Measurements from ENCODE around the gene H2BK1.

Gene H2BK1

GRCh38 chr7:151252561-151252835 lies 42.2 kb upstream of the H2BK1 start:
- TF ChIP-seq, protein P1, sequence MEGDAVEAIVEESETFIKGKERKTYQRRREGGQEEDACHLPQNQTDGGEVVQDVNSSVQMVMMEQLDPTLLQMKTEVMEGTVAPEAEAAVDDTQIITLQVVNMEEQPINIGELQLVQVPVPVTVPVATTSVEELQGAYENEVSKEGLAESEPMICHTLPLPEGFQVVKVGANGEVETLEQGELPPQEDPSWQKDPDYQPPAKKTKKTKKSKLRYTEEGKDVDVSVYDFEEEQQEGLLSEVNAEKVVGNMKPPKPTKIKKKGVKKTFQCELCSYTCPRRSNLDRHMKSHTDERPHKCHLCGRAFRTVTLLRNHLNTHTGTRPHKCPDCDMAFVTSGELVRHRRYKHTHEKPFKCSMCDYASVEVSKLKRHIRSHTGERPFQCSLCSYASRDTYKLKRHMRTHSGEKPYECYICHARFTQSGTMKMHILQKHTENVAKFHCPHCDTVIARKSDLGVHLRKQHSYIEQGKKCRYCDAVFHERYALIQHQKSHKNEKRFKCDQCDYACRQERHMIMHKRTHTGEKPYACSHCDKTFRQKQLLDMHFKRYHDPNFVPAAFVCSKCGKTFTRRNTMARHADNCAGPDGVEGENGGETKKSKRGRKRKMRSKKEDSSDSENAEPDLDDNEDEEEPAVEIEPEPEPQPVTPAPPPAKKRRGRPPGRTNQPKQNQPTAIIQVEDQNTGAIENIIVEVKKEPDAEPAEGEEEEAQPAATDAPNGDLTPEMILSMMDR (IDR thresholded peaks at IDR 0.05; ENCODE audit: extremely low read depth, missing control alignments): no peak
- DNase-seq (ENCODE audit: low spot score): no peak

DNA sequence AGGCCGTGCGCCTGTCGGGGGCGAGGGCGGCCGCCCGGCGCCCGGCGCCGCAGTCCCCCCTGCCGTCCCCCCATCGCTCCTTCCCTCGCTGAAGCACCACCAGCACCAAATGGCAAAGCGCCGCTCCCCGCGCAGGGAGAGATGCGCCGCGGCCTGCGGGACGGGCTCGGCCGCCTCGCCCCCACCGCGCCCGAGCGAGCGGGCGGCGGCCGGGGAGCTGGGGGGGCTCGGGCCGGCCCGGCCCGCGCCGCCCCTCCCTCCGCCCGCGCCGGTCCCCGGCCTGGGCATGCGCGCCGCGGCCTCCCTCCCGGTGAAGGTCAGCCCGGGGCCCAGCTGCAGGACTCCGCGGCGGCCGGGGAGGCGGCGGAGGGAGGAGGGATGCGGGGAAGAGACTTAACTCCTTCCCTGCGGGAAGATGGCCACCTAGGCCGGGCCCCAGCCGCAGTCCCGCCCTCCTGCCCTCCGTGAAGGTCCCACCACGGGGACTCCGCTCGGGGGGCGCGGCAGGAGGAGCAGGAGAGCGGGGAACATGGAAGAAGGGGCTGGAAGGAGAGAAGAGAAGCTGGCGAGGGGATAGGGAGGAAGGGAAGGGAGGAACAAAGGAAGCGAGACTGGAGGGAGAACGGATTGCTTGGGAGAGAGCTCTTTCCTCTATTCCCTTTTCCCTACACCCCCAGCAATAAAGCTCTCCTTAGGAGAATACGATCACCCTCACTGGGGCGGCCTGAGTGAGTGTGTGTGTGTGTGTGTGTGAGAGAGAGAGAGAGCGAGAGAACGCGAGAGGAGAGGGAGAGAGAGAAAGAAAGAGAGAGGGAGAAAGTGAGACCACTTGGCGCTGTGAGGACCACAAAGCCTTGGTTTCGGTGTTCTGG lies 41.6 kb upstream of the H2BK1 start:
- DNase-seq (ENCODE audit: low spot score): peak; percentile 62
- TF ChIP-seq, protein P1 (IDR thresholded peaks at IDR 0.05; ENCODE audit: extremely low read depth, missing control alignments): no peak

DNA sequence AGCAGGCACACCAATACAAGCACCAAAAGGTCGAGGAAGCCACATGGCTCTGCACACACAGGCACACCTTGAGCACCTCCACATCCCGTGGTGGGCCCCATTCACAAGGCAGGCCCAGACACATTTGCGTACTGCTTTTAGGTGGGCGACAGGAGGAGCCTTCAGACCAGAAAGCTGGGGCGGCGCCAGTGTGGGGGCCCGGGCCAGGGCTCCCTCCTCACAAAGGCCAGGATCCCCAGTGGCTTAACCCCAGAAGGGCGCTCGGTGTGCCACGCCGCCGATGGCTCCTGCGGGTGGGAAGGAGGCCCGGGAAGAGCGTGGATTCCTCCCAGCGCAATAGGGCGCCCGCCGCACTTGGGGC lies 41.0 kb upstream of the H2BK1 start:
- TF ChIP-seq, protein P1 (IDR thresholded peaks at IDR 0.05; ENCODE audit: extremely low read depth, missing control alignments): no peak
- DNase-seq (ENCODE audit: low spot score): peak; percentile 49

DNA sequence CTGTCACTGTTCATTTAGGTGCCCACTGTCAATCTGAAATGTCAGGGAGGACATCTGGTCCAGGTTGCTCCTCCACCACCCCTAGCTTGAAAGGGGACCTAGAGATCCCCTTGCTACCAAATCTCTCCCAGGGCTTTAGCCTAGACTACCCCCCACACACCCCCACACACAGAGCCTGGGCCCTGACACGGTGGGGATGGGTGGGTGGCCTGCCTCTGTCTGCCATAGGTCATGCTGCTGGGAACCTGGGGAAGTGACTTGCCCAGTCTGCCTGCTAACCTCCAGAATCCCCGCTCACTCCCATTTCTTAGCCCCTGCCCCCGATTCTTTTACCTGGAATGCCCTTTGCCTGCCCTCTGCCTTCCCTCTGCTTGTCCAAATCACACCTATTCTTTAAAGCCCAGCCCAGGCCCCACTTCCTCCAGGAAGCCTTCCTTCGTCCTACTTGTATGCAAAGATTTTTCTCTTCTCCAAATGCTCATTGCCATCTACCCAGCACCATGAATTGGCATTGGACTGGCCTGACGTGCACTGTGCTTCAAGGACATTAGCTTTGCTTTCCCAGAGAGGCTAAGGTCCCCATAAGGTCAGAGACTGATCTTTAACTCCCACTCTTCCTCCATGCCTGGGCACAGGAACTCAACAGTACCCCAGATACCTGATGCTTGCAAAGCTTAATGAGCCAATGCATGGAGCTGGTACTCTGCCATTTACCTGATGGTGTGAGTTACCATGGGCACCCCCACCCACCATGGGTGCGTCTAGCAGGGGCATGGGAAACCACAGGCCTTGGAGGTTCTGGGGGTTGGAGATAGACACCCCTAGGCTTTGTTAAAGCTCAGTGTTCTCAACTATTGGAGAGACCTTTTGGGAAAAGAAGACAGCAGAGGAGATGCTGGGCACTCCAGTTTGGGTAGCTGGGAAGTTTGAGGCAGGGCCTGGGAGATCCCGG lies 40.2 kb upstream of the H2BK1 start:
- DNase-seq (ENCODE audit: low spot score): no peak
- TF ChIP-seq, protein P1 (IDR thresholded peaks at IDR 0.05; ENCODE audit: extremely low read depth, missing control alignments): no peak

DNA sequence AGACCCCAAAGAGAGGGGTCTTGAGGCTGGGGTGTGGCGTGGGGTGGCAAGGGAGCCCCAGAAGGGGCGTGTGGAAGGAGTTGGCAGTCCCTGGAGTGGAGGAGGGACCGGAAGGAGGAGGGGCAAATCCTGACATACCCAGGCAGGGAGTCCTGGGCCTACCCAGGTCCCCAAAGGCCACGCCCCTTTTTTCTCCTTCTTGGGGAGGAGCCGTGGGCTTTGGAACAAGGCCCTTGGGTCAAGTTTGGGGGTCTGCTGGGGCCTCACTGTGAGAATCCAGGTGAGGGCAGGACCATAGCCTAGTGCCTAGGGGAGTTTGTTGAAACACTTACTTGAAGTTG lies 39.4 kb upstream of the H2BK1 start:
- TF ChIP-seq, protein P1 (IDR thresholded peaks at IDR 0.05; ENCODE audit: extremely low read depth, missing control alignments): no peak
- DNase-seq (ENCODE audit: low spot score): no peak

DNA sequence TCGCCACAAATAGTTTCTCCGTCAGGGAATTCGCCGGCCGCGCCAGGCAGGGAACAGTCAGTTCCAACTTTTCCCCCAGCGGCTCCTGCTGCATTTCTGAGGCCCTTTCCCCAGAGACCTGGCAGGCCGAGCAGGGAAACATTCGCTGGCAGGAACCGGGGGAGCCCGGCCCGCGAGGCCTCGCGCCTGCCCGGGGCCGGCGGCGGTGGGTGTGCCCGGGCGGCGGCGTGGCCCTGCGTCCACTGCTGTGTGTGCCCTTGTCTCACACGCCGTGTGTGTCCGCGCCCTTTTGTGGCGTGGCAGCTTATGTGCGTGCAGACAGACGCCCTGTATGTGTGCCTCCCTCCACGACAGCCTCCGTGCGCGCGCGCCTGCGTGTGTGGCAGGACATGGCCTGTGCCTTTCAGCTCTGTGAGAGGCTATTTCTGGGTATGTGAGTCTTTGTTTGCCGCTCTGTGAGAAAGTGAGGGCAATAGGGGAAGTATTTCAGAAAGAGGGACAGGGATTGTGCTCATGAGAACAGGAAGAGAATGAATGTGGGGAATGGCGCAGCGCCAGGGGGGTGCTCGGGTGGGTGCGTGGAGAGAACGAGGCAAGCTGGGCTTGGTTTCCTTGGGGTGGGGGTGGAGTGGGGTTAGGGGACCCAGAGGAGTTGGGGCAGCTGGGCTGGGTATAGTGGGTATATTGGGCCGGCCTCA lies 38.9 kb upstream of the H2BK1 start:
- DNase-seq (ENCODE audit: low spot score): peak; percentile 63
- TF ChIP-seq, protein P1 (IDR thresholded peaks at IDR 0.05; ENCODE audit: extremely low read depth, missing control alignments): no peak

All from GM20000 (cell line).